K562 (cell line): Measurements from ENCODE around the gene MAPKAPK2. TPM values are rescaled to one million over a fixed set of nuclear protein-coding genes. Genes with fewer than 3 reads are reported as not detected.

Experiments used
- ATF7 ChIP-seq: fragments of 450-650 bp; IDR thresholded peaks from 2 replicates; pipeline ENCODE4 v1.7.1; 2014; ENCODE audit warnings: mild to moderate bottlenecking, moderate library complexity
- HMG20A ChIP-seq: fragments of 450-650 bp; formaldehyde crosslinking; conservative IDR thresholded peaks from 2 replicates; pipeline ENCODE4 v1.4.0; 2020; ENCODE audit warnings: mild to moderate bottlenecking, mixed read lengths
- MXI1 ChIP-seq: IDR thresholded peaks from 2 replicates; pipeline ENCODE4 v1.6.1; 2011; ENCODE audit warnings: low read depth, mild to moderate bottlenecking, improper control_type of control experiment, low read length
- PHF20 ChIP-seq: fragments of 450-650 bp; IDR thresholded peaks from 2 replicates; pipeline ENCODE4 v1.6.1; 2018; ENCODE audit not compliant: partially characterized antibody
- PYGO2 ChIP-seq: fragments of 450-650 bp; IDR thresholded peaks from 2 replicates; pipeline ENCODE4 v1.6.1; 2016; ENCODE audit warnings: mild to moderate bottlenecking, missing genetic modification characterization, moderate library complexity, missing compliant biosample characterization
- SMARCE1 ChIP-seq: fragments of 450-650 bp; IDR thresholded peaks from 2 replicates; pipeline ENCODE4 v1.7.1; 2016; ENCODE audit warnings: mild to moderate bottlenecking
- TAF7 ChIP-seq: fragments of 450-650 bp; IDR thresholded peaks from 2 replicates; pipeline ENCODE4 v1.6.1; 2016; ENCODE audit warnings: missing genetic modification characterization, missing compliant biosample characterization
- TEAD1 ChIP-seq, 2 experiments: fragments of 450-650 bp in 1 of 2; sonication (generic) in 1 of 2; formaldehyde crosslinking; IDR thresholded peaks; 2 replicates each; pipeline versions ENCODE4 v1.4.0 to v1.8.0; 2020 to 2022; ENCODE audit warnings: mild to moderate bottlenecking in 2 of 2, missing genetic modification reagents in 1 of 2
- polyA plus RNA-seq, 8 experiments: library from polyadenylated mRNA; depleted of rRNA in 4 of 8; stranded (reverse) in 5 of 8; unstranded in 3 of 8; fragments of >200 nt; fragmentation: Nextera tagmentation in 2 of 8; fragmentation: Illumina TruSeq in 1 of 8; extraction: Ambion mirVana in 2 of 8; extraction: Trizol in 1 of 8; gene quantifications; 2 replicates each; pipeline versions ENCODE4 v1.2.1 to v1.2.3, GENCODE V29; 2011 to 2014; ENCODE audit warnings: inconsistent platforms in 1 of 8, missing spikeins in 1 of 8
- total RNA-seq, 7 experiments: library from RNA; depleted of rRNA in 6 of 7; stranded (reverse); fragments of >200 nt in 6 of 7; fragmentation: Illumina TruSeq in 2 of 7; extraction: Trizol in 2 of 7; gene quantifications; 2 replicates each; pipeline versions ENCODE4 v1.2.1 to v1.2.3, GENCODE V29; 2011 to 2021; ENCODE audit warnings: low replicate concordance in 1 of 7
- TF ChIP-seq, protein P1 (sequence below): fragments of 450-650 bp; IDR thresholded peaks from 2 replicates; pipeline ENCODE4 v1.7.0; 2016; ENCODE audit warnings: borderline replicate concordance
- TF ChIP-seq, protein P2 (sequence below), 2 experiments: fragments of 150-350 bp in 1 of 2; IDR thresholded peaks; 2 replicates each; pipeline ENCODE4 v1.6.1; 2012 to 2016; ENCODE audit warnings: low read depth in 2 of 2, low read length in 2 of 2, mild to moderate bottlenecking in 1 of 2, moderate library complexity in 1 of 2
- TF ChIP-seq, protein P3 (sequence below): fragments of 450-650 bp; IDR thresholded peaks from 2 replicates; pipeline ENCODE4 v1.6.1; 2016; ENCODE audit warnings: borderline replicate concordance
- TF ChIP-seq, protein P4 (sequence below): fragments of 250-450 bp; sonication (Bioruptor Pico); IDR thresholded peaks from 2 replicates; pipeline ENCODE4 v1.9.0; 2021; ENCODE audit warnings: mild to moderate bottlenecking, inconsistent platforms
- TF ChIP-seq, protein P5 (sequence below): sonication (generic); formaldehyde crosslinking; IDR thresholded peaks from 2 replicates; pipeline ENCODE4 v1.8.1; 2022; ENCODE audit warnings: missing genetic modification reagents
- TF ChIP-seq, protein P6 (sequence below): fragments of 250-450 bp; sonication (Bioruptor Pico); IDR thresholded peaks from 2 replicates; pipeline ENCODE4 v1.8.0; 2022; ENCODE audit warnings: inconsistent platforms, mild to moderate bottlenecking, moderate library complexity, borderline replicate concordance

MAPKAPK2 gene
- total and polyA plus RNA-seq, 9 of the 15 experiments (the other 6 are each of a cell fraction or from before 2014, with no cell fraction given), result 0.63 to 94.2 (median 52.1) TPM

DNA sequence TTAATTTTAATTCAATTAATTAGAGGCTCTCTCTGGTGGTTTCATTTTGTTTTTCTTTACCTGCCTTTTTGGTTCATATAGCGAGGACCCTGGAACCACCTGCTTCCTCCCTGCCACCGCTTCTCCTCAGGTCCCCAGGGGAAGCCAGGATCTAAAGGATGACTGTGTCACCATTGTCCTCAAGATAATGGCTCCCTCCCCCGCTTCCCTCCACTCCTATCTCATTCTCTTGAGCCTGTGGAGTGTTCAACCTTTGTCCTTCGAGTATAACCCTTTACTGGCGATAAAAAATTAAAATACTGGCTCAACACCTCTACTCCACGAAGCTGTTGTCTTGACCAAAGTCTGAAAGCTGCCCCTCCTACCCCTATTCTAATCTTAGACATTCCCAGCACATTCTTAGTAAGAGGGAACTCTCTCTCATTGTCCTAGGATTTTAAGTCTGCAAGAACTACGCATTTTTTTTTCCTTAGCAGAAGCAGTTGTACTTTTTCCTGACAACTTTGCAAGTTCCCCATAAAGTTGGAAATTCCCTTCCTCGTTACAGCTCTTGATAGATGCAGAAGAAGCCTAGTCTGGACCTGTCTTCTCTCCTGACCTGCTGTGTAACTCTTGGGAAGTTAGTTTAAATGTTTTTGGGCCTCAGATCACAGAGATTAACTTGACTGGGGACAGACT, 12.6 kb upstream of the MAPKAPK2 start (continued):
- TF ChIP-seq, protein P1, sequence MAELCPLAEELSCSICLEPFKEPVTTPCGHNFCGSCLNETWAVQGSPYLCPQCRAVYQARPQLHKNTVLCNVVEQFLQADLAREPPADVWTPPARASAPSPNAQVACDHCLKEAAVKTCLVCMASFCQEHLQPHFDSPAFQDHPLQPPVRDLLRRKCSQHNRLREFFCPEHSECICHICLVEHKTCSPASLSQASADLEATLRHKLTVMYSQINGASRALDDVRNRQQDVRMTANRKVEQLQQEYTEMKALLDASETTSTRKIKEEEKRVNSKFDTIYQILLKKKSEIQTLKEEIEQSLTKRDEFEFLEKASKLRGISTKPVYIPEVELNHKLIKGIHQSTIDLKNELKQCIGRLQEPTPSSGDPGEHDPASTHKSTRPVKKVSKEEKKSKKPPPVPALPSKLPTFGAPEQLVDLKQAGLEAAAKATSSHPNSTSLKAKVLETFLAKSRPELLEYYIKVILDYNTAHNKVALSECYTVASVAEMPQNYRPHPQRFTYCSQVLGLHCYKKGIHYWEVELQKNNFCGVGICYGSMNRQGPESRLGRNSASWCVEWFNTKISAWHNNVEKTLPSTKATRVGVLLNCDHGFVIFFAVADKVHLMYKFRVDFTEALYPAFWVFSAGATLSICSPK, result no peak
- TF ChIP-seq, protein P2, sequence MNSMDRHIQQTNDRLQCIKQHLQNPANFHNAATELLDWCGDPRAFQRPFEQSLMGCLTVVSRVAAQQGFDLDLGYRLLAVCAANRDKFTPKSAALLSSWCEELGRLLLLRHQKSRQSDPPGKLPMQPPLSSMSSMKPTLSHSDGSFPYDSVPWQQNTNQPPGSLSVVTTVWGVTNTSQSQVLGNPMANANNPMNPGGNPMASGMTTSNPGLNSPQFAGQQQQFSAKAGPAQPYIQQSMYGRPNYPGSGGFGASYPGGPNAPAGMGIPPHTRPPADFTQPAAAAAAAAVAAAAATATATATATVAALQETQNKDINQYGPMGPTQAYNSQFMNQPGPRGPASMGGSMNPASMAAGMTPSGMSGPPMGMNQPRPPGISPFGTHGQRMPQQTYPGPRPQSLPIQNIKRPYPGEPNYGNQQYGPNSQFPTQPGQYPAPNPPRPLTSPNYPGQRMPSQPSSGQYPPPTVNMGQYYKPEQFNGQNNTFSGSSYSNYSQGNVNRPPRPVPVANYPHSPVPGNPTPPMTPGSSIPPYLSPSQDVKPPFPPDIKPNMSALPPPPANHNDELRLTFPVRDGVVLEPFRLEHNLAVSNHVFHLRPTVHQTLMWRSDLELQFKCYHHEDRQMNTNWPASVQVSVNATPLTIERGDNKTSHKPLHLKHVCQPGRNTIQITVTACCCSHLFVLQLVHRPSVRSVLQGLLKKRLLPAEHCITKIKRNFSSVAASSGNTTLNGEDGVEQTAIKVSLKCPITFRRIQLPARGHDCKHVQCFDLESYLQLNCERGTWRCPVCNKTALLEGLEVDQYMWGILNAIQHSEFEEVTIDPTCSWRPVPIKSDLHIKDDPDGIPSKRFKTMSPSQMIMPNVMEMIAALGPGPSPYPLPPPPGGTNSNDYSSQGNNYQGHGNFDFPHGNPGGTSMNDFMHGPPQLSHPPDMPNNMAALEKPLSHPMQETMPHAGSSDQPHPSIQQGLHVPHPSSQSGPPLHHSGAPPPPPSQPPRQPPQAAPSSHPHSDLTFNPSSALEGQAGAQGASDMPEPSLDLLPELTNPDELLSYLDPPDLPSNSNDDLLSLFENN (IDR thresholded peaks at IDR 0.05; ENCODE audit: low read depth in 2 of 2, low read length in 2 of 2), result peak in 1 of 2 experiments; percentile 58; a peak in 1 of 4 replicates
- TF ChIP-seq TEAD1 (CRISPR knock-in tag; IDR thresholded peaks at IDR 0.05) (peak in 1 of 2 experiments; percentile 75; a peak in 1 of 4 replicates), MXI1 (no peak), PHF20 (no peak), PYGO2 (tag) (0 out of 2 replicates have a peak, but pooled peaks have one; percentile 21), HMG20A (CRISPR knock-in tag) (no peak), ATF7 (peak; percentile 50; the same call in 1 of the 2 replicates), SMARCE1 (peak; percentile 95), TAF7 (tag) (no peak)
- TF ChIP-seq, protein P3, sequence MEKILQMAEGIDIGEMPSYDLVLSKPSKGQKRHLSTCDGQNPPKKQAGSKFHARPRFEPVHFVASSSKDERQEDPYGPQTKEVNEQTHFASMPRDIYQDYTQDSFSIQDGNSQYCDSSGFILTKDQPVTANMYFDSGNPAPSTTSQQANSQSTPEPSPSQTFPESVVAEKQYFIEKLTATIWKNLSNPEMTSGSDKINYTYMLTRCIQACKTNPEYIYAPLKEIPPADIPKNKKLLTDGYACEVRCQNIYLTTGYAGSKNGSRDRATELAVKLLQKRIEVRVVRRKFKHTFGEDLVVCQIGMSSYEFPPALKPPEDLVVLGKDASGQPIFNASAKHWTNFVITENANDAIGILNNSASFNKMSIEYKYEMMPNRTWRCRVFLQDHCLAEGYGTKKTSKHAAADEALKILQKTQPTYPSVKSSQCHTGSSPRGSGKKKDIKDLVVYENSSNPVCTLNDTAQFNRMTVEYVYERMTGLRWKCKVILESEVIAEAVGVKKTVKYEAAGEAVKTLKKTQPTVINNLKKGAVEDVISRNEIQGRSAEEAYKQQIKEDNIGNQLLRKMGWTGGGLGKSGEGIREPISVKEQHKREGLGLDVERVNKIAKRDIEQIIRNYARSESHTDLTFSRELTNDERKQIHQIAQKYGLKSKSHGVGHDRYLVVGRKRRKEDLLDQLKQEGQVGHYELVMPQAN, result no peak
- TF ChIP-seq, protein P4, sequence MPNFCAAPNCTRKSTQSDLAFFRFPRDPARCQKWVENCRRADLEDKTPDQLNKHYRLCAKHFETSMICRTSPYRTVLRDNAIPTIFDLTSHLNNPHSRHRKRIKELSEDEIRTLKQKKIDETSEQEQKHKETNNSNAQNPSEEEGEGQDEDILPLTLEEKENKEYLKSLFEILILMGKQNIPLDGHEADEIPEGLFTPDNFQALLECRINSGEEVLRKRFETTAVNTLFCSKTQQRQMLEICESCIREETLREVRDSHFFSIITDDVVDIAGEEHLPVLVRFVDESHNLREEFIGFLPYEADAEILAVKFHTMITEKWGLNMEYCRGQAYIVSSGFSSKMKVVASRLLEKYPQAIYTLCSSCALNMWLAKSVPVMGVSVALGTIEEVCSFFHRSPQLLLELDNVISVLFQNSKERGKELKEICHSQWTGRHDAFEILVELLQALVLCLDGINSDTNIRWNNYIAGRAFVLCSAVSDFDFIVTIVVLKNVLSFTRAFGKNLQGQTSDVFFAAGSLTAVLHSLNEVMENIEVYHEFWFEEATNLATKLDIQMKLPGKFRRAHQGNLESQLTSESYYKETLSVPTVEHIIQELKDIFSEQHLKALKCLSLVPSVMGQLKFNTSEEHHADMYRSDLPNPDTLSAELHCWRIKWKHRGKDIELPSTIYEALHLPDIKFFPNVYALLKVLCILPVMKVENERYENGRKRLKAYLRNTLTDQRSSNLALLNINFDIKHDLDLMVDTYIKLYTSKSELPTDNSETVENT (CRISPR knock-in tag), result no peak
- TF ChIP-seq, protein P5, sequence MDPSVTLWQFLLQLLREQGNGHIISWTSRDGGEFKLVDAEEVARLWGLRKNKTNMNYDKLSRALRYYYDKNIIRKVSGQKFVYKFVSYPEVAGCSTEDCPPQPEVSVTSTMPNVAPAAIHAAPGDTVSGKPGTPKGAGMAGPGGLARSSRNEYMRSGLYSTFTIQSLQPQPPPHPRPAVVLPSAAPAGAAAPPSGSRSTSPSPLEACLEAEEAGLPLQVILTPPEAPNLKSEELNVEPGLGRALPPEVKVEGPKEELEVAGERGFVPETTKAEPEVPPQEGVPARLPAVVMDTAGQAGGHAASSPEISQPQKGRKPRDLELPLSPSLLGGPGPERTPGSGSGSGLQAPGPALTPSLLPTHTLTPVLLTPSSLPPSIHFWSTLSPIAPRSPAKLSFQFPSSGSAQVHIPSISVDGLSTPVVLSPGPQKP (CRISPR knock-in tag), result no peak
- TF ChIP-seq, protein P6, sequence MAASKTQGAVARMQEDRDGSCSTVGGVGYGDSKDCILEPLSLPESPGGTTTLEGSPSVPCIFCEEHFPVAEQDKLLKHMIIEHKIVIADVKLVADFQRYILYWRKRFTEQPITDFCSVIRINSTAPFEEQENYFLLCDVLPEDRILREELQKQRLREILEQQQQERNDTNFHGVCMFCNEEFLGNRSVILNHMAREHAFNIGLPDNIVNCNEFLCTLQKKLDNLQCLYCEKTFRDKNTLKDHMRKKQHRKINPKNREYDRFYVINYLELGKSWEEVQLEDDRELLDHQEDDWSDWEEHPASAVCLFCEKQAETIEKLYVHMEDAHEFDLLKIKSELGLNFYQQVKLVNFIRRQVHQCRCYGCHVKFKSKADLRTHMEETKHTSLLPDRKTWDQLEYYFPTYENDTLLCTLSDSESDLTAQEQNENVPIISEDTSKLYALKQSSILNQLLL (CRISPR knock-in tag), result no peak
